ENCODE measurements around the gene ITGAE.

- TF ChIP-seq CTCF (IDR thresholded peaks at IDR 0.05): no peak
- no peak for TF ChIP-seq POLR2A (IDR thresholded peaks at IDR 0.05)
Measured at GRCh38 chr17:3847165-3847670, 46.2 kb upstream of the ITGAE start.
